ENCODE measurements around the gene CLASRP.
"Not testable (repeated sequence)": the region's sequence is repeated elsewhere in the genome, so short reads cannot be mapped to it uniquely, and the experiment has no call there.

CLASRP gene

GRCh38 chr19:45102481-45102880 is 63.6 kb downstream of the CLASRP start:
- no peak for DNase-seq (ENCODE audit: low read depth in 2 of 2)

GRCh38 chr19:45103156-45103507 is 64.3 kb downstream of the CLASRP start:
- no peak for DNase-seq (ENCODE audit: low read depth in 2 of 2)

- no peak for DNase-seq (ENCODE audit: low read depth in 2 of 2)
Measured at GRCh38 chr19:45103508-45104319, 64.9 kb downstream of the CLASRP start.

GRCh38 chr19:45104658-45105349 is 66.0 kb downstream of the CLASRP start:
- no peak for DNase-seq (ENCODE audit: low read depth in 2 of 2)

GRCh38 chr19:45106363-45106762 is 67.5 kb downstream of the CLASRP start:
- not testable (repeated sequence) for DNase-seq (ENCODE audit: low read depth in 2 of 2)

- DNase-seq (ENCODE audit: low read depth in 2 of 2) = no peak
Measured at GRCh38 chr19:45107621-45108150, 68.8 kb downstream of the CLASRP start.

GRCh38 chr19:45110851-45111266 is 72.0 kb downstream of the CLASRP start:
- DNase-seq (ENCODE audit: low read depth in 2 of 2) = no peak

- no peak for DNase-seq (ENCODE audit: low read depth in 2 of 2)
Measured at GRCh38 chr19:45112111-45112827, 73.4 kb downstream of the CLASRP start.

- DNase-seq (ENCODE audit: low read depth in 2 of 2) = no peak
Measured at GRCh38 chr19:45113628-45114027, 74.8 kb downstream of the CLASRP start.

- DNase-seq (ENCODE audit: low read depth in 2 of 2) = no peak
Measured at GRCh38 chr19:45114116-45114515, 75.3 kb downstream of the CLASRP start.

- no peak for DNase-seq (ENCODE audit: low read depth in 2 of 2)
Measured at GRCh38 chr19:45115809-45116615, 77.2 kb downstream of the CLASRP start.

GRCh38 chr19:45117167-45117594 is 78.3 kb downstream of the CLASRP start:
- peak; percentile 32 to 33 for DNase-seq (ENCODE audit: low read depth in 2 of 2)

GRCh38 chr19:45117671-45118070 is 78.8 kb downstream of the CLASRP start:
- DNase-seq (ENCODE audit: low read depth in 2 of 2) = no peak

GRCh38 chr19:45118106-45118505 is 79.3 kb downstream of the CLASRP start:
- no peak for DNase-seq (ENCODE audit: low read depth in 2 of 2)

GRCh38 chr19:45118591-45119355 is 79.9 kb downstream of the CLASRP start:
- DNase-seq (ENCODE audit: low read depth in 2 of 2) = not testable (repeated sequence)

- DNase-seq (ENCODE audit: low read depth in 2 of 2) = no peak
Measured at GRCh38 chr19:45119582-45119981, 80.7 kb downstream of the CLASRP start.
